Measurements from ENCODE around the gene PSKH1.

- TF ChIP-seq CTCF (conservative IDR thresholded peaks at IDR 0.05; ENCODE audit: low read depth, low read length) = no peak
- no peak for TF ChIP-seq EZH2 (IDR thresholded peaks at IDR 0.05; ENCODE audit: borderline replicate concordance, low read depth, low read length, poor library complexity, severe bottlenecking)
Measured at GRCh38 chr16:67969254-67970039, 76.4 kb downstream of the PSKH1 start.

All from A673 (cell line).